ENCODE results near the gene COPB1.

COPB1 gene

DNA sequence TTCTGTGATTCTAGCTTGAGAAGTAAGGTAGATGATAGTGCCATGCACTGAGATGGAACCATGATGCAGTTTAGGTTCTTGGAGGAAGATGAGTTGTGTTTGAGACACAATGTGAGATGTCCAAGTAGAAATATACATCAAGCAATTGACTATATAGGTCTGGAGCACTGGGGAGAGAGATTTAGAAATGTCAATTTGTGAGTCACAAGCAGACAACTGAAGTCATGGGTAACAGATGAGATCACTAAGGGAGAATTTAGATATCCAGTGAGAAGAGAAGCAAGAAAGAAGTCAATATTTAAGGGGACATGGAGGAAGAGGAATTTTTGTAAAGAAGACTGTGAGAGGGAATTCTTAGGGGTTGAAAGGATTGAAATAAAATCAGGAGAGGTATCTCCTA is 75.5 kb downstream of the COPB1 start:
- no peak for DNase-seq

DNA sequence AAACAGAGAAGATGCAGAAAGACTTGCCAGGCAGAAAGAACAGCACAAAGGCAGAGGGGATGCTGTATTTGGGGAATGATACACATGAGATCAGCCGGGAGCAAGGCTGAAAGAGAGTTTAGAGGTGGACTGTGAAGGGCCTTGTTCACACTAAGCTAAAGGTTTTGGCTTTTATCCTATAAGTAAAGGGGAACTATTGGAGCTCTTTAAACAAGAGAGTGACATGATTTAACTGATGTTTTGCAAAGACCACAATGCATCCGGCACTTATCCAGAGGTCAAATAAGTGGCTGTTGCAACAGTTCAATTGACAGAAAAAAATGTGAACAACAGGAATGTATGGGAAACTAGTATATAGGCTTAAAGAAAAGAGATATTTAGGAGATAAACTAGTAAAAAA is 76.0 kb downstream of the COPB1 start:
- DNase-seq = no peak

DNA sequence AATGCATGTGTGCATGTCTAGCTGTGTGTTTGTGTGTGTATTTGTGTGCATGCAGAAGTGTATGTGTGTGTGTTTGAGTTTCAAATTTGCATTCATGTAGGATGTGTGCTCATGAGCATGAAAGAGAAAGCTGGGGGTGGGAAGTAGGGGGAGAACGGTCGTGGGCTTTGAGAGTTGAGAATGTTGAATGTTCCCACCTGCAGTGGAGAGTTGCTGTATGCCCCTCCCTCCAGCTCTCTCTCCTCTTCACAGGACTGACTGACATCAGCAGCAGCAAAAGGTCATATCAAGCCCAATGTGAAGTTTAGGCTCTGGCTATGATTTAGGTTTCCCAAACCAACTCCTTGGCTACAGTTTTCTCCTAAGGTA is 76.8 kb downstream of the COPB1 start:
- no peak for DNase-seq

DNA sequence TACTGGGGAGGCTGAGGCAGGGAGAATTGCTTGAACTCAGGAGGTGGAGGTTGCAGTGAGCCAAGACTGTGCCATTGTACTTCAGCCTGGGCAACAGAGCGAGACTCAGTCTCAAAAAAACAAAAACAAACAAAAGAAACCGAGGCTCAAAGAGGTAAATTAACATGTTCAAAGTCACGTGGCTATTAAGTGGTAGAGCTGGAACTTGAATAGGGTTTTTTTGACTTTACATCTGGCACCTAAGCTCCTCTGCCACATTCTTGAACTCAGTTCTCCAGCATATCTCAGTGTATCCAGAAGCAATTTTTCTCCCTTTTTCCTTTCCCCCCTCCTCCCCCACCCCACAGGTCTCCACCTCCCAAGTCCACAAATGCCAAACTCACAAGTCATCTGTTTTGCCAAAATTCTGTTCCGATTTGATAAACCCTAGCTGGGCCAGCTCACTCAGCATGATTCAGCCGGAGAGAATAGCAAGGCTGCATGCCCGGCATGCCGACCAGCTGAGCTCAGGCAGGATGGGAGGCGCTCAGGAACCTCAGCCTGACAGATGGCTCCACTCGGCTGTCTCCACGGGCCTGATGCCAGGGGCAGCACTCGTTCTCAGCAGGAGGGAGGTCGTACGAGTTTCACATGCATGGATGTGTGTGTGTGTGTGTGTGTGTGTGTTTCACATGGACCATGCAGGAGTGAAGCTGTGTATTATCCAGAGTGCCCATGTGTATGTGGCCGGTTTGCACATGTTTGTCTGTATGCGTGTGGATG is 77.4 kb downstream of the COPB1 start:
- no peak for DNase-seq

DNA sequence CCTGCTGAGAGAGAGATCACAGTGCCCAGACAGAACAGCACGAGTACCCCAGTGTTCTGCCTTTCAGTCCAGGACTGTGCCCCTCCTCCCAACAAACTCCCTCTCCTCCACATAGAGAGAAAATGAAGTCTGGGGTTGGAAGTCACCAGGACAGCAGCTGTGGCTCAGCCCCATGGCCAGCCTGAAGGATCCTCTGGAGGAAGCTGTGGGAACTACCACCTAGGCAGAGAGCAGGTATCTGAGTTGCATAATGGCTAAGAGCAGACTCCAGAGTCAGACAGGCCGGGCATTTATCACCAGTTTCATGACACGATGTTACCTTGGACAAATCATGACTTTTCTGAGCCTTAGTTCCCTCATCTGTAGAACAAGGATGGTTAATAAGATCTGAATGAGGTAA is 79.4 kb downstream of the COPB1 start:
- no peak for DNase-seq

DNA sequence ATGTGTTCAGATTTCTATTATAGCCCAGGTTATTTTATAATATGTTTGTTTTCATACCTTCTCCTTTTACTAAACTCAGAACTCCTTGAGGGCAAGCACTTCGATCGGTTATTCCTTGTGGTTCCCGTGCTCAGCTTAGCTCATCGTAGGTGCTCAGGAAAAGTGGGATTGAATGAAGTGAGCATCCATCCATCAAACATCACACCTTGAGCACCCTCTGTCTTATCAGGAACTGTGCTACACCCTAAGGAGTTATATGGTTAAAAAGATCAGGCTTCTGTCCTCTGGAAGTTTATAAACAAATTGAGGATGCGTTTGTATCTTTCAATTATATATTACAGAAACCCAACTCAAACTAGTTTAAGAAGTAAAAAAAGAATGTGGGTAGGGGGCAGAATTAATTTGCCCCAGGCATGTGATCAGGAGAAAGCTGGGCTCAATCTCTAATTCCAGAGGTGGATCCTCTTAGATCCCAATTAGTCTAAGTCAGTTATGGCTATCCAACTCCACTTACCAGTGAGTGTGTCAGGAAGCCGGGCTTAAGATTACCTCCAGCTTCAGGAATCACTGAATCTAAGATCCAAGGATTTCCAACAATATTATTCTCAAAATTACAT is 80.7 kb downstream of the COPB1 start:
- DNase-seq = no peak

DNA sequence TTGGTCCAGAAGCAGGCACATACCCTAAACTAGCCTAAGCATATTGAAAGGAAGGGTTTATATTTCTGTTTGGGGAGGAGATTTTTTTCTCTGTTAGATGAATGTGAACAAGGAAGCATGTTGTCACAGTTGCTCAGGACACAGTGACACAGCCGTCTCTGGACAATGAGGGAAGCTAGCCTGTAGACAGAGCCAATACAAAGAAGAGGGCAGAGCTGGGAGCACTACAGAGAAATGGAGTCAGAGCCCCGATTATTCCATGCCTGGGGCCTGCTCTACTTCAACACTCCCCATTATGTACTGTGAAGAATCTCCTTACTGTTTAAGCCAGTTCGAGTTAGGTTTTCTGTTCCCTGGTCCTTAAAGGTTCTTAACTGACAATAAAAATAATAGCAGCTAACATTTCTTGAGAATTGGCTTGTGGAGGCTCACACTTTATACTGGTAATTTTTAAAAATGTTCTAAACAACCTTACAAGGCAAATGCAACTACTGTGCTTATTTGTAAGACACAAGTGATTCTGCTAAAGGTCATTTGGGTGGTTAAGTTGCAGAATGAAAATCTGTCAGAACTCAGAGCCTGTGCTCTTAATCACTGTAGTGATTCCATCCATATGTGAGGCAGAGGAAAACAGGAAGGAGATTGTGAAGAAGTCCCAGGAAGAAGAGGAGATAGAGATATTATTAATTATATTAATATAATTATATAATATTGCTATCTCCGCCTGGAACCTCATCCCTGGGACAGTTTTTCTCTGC is 81.8 kb downstream of the COPB1 start:
- no peak for DNase-seq

DNA sequence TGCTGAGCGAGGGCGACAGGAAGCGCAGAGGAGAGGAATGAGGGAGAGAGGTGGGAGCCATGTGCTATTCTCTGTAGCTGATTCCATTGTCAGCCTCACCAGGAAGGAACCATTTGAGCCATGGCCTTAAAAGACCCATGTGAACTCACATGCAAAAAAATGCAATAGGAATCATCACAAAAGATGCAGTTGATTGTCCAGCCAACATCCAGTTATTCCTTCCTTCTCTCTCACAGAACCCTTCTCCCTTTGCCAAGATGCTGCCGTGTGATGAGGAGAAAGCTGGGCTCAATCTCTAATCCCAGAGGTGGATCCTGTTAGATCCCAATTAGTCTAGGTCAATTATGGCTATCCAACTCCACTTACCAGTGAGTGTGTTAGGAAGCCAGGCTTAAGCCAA is 82.4 kb downstream of the COPB1 start:
- no peak for DNase-seq

DNA sequence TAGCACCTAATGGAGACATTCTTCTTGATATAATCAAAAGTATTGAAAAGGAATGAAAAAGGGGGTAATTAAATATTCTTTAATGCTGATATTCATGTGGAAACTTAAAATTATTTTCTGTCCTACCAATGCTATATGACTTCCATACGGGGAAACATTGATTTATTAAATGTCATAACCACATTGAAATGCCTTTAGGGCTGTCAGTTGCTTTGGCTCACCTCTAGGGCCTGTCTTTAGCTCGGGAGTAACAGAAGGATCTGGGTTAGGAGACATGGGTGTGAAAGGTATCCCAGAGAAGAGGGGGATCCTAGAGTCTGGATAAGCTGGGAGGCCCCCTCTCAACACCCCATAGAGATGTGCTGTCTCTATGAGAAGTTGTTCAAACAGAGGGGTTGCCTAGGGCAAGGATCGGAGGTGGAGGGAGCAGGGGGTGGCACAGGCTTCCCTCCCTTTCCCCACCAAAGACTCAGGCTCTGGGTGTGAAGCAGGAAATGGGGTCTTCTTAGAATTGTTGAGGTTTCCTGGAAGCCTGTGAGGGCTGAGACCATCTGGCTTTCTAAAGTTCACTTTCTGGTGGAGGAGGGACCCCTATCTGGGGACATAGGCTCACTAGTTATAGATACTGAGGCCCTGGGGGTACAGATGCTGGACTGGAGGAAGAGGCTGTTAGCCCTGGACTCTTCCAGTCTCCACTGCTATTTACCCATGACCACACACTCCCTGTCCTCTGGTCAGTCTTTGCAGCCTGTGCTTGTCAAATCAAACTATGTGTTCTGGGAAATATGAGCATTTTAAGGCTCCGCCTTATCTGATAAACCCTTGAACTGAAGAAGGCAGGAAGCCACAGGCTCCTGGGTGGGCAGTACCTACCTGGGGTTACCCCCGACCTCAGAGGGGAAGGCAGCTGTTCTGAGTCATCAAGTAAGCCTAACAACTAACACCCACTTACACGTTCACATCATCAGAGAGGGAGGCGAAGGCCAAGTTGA is 84.8 kb downstream of the COPB1 start:
- DNase-seq = no peak

DNA sequence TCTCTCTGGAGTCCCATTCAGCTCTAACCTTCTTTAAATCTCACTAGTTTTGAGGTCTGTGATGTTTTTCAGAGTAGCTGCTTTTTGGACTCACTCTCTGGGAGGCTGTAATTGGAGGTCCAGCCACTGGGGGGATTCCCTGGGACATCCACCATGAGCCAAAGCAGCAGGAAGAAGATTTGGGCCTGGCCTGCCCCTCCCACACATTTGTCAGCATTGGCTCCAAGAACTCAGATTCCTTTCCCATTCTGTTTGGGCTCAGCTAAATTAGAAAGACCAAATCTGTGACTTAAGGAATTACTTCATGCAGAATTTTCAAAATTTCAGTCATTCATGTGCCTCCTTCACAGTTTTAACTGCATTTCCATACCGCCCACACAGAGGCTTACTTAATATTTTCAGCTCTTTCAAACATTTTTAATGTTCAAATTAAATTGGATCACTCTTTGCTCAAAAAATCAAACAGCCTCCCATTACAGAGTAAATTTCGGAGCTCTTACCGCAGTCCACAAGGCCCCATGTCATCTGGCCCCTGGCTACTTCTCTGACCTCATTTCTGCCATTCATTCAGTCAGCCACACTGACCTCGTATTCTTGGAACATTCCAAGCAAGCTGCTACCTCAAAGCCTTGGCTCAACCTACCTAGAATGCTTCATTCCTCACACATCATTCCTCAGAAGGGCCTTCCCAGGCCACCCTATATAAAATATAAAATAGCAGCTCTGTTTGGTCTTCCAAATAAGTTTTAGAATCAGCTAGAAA is 86.1 kb downstream of the COPB1 start:
- no peak for DNase-seq

DNA sequence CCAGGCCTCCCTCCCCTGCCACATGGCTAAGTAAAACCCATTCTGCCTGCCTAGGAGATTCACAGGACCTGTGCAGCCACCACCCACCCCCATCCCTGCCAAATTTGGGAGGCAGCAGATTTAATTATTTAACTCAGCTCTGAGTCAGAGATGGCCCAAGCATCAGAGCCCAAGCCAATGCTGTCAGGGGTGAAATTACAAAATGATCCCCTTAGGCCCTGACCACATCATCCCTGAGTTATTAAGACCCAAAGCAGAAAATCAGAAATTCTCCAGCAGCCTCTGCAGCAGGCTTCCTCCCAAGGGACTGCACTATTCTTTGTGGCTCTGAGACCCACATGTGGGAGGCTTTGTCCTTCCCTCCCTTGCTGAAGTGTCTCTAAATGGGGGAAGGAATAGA is 87.8 kb downstream of the COPB1 start:
- no peak for DNase-seq

DNA sequence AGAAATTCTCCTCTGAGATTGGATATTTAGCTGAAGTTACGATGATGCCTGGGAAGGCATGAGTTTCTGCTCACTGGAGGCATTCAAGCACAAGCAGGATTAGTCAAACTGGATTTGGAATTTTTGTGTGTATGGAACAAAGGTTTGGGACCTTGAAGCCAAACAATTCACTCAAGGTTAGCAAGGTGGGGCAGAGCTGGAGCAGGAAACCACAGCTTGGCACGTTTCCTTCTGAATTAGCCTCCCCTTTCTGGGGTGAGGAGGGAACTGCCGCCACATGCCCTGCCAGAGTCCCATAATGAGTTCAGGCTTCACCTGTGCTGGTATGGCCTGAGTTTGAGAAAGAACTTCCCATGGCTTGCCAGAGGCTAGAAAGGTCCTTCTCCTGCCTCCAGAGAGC is 89.7 kb downstream of the COPB1 start:
- DNase-seq = no peak

DNA sequence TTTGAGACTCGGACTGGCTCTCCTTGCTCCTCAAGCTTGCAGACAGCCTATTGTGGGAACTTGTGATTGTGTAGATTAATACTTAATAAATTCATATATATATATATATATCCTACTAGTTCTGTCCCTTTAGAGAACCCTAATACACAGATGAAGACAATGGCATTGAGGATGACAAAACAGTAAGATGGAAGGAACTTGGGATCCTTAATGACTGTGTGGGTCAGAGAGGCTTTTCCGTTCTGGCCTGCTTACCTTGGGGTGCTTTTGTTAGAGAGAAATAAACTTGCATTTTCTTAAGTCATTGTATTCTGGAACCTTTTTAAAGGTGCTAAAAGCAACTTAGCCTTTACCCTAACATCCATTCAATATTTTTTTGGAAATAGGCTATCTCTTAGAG is 91.0 kb downstream of the COPB1 start:
- DNase-seq = no peak

Measured in NCI-H1417 treated with DMSO at 0.1 percent for 48 hours (cell line).